HT-29 (cell line): ENCODE measurements around the gene SMIM11. TPM values are rescaled to one million over a fixed set of nuclear protein-coding genes. Genes with fewer than 3 reads are reported as not detected.
"Not testable (repeated sequence)": the region's sequence is repeated elsewhere in the genome, so short reads cannot be mapped to it uniquely, and the experiment has no call there.

Experiments
- DNase-seq: peaks from one replicate; pipeline ENCODE4 v3.0.0-alpha.2; 2015; ENCODE audit warnings: low spot score
- total RNA-seq: library from RNA; depleted of rRNA; stranded (reverse); fragments of >200 nt; shearing (Covaris generic); gene quantifications from 2 replicates; pipeline ENCODE4 v1.2.3, GENCODE V29; 2014; rRNA removed

Gene SMIM11
- total RNA-seq, 1 experiment from 2014 or later: 0.15 TPM

DNA sequence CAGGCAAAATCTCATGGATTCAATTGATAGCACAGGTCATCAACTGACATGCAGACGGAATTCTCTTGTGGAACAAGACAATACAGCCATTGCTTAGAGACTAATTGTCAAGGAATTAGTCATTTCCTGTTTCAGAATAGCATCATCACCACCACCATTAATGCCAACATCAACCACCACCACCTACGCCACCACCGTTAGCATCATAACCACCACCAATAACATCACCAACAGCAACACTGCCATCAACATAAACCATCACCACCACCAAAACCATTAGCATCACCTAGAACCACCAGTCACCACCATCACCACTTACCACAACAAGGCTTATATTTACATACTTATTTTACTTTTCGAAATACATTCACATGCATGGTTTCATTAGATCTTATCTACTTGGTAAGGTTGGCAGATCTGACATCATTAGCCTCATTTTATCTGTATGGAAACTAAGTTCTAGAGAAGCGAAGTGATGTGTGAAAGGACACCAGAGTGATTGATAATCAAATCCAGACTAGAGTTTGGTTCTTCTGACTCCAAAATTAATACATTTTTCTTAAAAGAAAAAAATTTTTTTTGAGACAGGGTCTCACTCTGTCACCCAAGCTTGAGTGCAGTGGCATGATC, 42.3 kb downstream of the SMIM11 start:
- not testable (repeated sequence) for DNase-seq

GRCh38 chr21:34423805-34424204, 48.5 kb downstream of the SMIM11 start, which contains the start of gene SMIM34:
Gene SMIM34, minus strand, starts transcription at chr21:34423951. Its CDS starts 112 bp downstream, at chr21:34423839.
- not testable (repeated sequence) for DNase-seq

DNA sequence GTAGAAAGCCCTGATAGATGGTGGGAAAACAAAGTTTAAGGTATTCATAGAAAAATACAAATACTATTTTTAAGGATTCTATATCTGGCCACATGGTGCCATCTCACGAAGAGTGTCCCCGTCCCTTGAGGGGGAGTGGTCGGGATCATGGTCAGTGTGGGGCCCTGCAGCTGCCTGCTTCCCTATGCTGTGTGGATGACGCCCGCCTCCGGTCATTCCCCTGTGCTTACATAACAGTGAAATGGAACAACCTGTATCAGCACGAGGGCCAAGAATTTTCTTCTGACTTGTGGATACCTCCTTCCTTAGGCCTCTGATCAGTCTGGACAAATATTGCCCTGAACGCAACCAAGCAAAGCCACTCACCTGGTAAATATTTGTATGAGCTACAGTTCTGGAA, 52.0 kb downstream of the SMIM11 start:
- DNase-seq: not testable (repeated sequence)

- DNase-seq: not testable (repeated sequence)
These were observed 53.1 kb downstream of the SMIM11 start for GRCh38 chr21:34428441-34428840.

DNA sequence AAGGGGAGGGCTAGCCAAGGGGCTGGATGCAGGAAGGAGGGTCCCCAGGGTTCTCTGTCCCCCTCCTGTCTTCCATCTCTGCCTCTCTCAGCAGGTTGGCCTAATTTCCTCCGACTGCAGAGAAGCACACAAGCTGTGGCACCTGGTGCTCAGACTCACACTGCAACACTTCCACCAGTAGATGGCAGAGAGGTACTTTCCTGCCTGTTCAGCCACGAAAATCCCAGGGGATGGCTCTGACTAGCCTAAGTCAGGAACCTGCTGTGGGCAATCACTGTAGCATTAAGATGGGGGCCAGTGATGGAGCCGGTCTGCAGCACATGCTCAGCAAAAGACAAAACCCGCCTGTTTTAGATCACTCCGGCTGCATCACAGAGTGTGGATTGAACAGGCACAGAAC, 54.4 kb downstream of the SMIM11 start:
- not testable (repeated sequence) for DNase-seq

Other genes starting within 250 kb of the SMIM11 start
- gene KCNE2, start 11.5 kb upstream of the SMIM11 start, total RNA-seq: 0.71 TPM in 1 of 2 replicates, not detected in the other
- not detected in 2 replicates for gene SMIM34, start 48.4 kb downstream of the SMIM11 start, total RNA-seq
- 0.05 and 0.31 TPM in 2 replicates for gene KCNE1, start 136.7 kb downstream of the SMIM11 start, total RNA-seq
- gene RCAN1, start 239.6 kb downstream of the SMIM11 start, total RNA-seq: 6.9 and 8.3 TPM in 2 replicates